Activated CD4-positive, alpha-beta T cell treated with anti-CD3 and anti-CD28 coated beads, Interleukin-2, amount 50 U/mL, for 16 hours (primary cell): ENCODE measurements around the gene IRF5.
"Not testable (repeated sequence)": the region's sequence is repeated elsewhere in the genome, so short reads cannot be mapped to it uniquely, and the experiment has no call there.

Source experiments
- DNase-seq: peaks from one replicate; pipeline ENCODE4 v3.0.0-alpha.2; 2020

The IRF5 gene

DNA sequence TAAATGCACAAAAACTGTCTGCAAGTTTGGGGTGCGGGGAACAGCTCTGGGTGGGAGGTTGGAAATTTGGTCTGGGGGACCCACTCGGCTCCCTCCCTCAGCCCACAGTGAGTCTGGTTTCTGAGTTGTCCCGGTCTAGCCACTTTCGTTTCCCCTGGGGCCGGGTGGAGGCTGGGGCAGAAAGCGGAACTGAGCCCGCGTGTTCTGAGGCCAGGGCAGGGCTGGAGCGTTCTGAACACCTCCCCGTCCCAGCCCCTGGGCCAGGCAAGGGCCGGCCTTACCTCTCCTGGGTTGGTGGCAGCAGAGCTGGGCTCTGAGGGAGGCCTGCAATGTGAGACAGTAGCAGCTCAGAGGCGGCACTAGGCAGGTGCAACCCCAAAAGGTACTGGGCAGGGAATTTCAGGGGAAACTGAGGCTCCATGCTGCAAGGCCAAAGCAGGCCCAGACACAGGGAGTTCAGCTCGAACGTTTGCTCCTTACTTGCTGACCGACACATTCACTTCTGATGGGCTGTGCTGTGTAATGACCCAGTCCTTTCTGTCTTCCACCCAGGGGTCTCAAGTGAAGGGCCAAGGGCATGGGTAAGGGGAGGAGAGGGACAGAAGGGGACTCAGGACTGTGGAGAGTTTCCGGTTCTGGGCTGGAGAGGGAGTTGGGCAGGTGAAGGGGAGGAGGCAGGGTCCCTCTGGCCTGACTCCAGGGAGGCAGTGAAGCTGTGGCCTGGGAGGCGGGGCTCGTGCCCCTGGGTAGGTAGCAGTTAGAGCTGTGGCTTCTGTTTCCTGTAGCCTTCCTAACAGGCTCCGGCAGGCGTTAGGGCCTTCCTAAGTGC is 3.0 kb downstream of the IRF5 start:
- DNase-seq, result no peak

DNA sequence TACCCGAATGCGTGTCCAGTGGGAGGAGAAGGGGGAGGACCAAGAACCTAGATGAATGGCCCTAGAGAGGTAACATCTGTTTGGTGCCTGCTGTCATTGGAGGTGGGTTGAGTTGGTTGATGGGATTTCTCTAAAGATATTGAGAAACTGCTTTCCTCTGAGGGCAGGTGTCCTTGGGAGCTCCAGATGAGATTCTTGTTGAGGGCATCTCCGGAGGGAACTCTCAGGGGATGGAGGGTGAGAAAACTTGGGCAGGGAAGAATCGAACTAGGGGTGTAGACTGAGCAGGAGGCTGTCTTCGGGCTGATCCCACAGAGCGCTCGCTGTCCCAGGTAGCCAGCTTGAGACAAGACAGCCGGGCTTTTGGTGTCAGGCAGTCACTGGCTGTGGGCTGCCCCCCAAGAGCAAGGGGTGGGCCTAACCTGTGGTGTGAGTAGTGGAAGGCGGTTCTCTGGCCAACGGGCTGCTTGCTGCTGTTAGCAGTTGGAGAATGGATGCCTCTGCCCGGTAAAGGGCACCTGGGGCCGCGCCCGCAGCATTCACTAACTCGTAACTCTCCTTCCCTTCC is 3.7 kb downstream of the IRF5 start:
- no peak for DNase-seq

DNA sequence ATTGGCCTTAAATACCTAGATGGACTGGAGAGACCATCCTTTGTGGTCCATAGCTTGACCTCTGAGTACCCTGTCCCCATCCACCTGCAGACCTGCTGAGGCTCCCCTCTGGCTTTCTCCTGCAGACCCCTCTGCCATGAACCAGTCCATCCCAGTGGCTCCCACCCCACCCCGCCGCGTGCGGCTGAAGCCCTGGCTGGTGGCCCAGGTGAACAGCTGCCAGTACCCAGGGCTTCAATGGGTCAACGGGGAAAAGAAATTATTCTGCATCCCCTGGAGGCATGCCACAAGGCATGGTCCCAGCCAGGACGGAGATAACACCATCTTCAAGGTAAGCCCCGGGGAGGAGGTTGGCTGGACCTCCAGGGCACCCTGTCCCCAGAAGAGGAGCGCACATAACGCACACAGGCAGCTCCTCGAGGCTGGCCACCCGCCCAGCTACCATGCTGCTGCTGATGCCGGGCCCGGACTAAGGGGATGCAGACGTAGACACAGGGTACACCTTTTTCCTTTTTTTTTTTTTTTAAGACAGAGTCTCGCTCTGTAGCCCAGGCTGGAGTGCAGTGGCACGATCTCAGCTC is 4.3 kb downstream of the IRF5 start:
- DNase-seq, result no peak

DNA sequence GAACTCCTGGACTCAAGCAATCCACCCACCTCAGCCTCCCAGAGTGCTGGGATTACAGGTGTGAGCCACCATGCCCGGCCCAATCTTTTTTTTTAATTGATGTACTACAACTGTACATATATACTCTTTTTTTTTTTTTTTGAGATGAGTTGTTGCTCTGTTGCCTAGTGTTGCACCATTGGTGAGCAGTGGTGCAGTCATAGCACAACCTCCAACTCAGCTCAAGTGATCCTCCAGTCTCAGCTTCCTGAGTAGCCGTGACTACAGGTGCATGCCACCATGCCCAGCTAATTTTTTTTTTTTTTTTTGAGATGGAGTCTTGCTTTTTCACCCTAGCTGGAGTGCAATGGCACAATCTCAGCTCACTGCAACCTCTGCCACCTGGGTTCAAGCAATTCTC is 5.5 kb downstream of the IRF5 start:
- not testable (repeated sequence) for DNase-seq

DNA sequence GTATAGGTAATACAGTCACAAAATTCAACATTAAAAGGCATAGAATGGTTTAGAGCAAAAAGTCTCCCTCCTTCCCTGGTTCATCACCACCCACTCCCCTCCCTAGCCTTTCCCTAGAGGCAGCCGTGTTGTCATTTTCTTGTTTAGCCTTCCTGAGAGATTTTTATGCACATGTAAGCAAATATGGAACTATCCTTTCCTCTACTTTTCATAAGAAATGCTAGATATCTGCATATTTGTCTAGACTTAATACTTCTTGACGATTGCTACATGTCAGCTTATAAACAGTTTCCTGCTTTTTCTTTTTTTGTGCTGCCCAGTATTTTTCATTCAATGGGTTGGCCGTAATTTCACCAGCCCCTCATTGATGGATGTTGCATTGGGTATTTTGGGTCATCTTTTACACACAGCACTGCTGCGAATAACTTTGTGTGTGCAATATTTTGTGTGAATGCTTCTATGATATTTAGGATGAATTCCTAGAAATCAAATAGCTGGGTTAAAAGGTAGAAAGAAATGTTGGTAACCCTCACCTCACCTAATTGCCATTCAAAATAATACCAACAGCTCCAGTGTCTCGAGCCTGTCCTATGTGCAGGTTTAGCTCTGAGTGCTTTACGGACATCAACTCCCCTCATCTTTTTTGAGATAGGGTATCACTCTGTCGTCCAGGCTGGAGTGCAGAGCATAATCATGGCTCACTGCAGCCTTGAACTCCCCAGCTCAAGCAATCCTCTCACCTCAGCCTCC is 6.9 kb downstream of the IRF5 start:
- no peak for DNase-seq

DNA sequence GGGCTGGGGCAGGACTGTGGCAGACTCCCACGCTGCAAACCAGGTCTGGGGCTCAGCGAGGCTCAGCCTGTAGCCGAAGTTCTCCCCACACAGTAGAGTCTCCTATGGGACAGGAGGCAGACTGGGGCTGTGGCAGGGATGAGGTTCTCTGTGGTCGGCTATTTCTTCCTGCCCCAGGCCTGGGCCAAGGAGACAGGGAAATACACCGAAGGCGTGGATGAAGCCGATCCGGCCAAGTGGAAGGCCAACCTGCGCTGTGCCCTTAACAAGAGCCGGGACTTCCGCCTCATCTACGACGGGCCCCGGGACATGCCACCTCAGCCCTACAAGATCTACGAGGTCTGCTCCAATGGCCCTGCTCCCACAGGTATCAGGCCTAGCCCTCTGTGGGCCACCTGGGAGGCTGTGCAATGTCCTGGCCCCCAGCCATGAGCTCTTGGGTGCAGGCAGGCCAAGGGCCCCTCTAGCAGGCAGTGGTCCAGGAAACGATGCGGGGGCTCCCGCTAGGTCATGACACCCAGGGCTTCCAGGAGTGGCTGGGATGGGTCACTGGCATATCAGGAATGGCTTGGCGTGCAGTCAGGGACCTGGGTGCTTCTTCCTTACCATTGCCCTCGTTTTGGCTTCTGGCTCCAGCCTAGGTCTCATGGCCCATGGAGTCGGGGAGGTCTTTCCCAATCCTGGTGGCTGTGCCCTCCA is 8.1 kb downstream of the IRF5 start:
- no peak for DNase-seq

DNA sequence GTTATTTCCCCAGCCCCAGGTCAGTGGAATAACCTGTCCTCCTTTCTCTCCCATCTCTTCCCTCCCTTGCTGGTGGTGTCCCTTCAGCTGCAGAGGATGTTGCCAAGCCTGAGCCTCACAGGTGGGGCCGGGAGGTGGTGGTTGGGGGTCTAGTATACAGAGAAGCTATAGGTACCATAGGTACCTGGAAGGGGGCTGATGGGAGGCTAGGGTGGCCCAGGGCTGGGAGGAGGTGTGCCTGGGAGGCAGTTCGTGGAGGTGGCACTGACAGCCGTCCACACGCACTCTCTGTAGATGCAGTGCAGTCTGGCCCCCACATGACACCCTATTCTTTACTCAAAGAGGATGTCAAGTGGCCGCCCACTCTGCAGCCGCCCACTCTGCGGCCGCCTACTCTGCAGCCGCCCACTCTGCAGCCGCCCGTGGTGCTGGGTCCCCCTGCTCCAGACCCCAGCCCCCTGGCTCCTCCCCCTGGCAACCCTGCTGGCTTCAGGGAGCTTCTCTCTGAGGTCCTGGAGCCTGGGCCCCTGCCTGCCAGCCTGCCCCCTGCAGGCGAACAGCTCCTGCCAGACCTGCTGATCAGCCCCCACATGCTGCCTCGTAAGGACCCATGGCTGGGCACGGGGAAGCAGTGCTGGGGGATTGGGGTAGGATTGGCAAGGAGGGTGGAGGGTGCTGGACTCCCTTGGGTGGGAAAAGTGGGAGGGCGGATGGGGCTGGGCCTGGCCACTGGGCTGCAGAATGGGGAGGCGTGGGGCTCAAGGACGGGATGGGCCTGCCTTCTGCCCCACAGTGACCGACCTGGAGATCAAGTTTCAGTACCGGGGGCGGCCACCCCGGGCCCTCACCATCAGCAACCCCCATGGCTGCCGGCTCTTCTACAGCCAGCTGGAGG is 9.5 kb downstream of the IRF5 start:
- DNase-seq, result no peak

DNA sequence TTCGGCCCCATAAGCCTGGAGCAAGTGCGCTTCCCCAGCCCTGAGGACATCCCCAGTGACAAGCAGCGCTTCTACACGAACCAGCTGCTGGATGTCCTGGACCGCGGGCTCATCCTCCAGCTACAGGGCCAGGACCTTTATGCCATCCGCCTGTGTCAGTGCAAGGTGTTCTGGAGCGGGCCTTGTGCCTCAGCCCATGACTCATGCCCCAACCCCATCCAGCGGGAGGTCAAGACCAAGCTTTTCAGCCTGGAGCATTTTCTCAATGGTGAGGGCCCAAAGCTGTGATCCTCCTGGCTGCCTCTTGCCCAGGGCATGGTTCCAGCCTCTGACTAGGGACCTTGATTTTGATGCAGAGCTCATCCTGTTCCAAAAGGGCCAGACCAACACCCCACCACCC is 10.1 kb downstream of the IRF5 start:
- DNase-seq, result no peak

DNA sequence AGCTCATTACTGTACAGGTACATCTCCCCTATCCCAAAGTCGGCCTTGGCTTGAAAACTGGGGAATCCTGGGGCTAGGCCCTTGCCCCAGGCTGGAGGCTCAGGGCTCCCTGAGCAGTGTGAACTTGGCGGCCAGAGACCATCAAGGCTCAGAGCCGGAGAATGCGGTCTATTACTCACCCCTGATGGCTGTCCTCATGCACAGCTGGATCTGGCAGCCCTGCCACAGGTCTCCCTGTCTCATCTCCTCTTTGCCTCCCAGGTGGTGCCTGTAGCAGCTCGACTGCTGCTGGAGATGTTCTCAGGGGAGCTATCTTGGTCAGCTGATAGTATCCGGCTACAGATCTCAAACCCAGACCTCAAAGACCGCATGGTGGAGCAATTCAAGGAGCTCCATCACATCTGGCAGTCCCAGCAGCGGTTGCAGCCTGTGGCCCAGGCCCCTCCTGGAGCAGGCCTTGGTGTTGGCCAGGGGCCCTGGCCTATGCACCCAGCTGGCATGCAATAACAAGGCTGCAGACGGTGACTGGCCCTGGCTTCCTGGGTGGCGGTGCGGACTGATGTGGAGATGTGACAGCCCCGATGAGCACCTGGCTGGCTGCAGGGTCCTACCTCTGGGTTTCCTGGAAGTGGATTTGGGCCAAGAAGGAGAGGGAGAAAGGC is 10.7 kb downstream of the IRF5 start:
- no peak for DNase-seq

DNA sequence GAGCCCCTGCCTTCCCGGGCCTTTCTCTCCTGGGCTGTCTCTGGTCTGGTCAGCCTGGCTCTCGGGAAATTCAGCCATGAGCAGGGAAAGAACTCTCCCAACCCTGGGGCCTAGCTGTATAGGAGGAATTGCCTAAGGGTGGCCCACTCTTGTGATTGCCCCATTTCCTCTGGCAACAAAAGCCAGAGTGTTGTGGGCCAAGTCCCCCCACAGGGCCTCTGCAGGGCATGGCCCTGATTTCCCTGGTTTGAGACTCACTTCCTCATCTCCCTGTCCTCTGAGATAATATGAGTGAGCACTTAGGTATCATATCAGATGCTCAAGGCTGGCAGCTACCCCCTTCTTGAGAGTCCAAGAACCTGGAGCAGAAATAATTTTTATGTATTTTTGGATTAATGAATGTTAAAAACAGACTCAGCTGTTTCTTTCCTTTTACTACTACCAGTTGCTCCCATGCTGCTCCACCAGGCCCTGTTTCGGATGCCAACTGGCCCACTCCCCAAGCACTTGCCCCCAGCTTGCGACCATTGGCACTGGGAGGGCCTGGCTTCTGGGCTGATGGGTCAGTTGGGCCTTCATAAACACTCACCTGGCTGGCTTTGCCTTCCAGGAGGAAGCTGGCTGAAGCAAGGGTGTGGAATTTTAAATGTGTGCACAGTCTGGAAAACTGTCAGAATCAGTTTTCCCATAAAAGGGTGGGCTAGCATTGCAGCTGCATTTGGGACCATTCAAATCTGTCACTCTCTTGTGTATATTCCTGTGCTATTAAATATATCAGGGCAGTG is 11.4 kb downstream of the IRF5 start:
- DNase-seq, result no peak

DNA sequence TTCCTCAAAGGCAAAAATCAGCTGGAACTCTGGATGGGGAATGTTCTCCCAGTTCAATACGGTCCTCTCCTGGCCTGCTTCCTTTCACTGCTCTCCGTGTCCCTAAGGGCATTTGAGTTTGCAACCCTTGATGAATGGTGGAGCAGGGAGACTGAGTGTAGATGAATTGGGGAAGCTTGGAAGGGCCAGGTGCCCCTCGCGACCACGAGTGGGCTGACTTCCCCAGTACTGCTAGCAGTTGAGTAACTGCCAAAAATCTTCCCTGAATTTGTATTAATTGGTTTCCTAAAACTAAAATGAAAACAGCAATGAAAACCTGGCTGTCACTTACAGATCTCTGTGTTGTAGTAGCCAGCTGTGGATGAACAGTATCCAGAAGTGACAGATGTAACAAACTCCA is 13.6 kb downstream of the IRF5 start:
- no peak for DNase-seq

DNA sequence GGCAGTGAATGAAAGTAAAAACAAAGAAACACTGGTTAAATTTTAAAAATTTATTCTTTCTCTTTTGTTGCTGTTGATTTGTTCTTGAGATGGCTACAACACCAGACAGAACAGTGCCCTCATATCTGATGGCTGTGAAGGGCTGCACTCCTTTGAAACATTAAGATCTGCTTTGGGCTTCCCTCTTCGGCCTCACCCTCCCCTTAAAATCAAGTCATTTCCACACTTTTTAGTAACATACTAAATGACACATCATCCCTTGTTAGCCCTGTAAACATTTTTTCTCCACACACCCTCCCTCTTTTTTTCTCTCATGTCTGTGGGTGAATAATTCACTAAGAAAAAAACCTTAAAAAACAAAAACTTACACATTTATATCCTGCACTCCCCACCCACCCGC is 16.4 kb downstream of the IRF5 start:
- no peak for DNase-seq

DNA sequence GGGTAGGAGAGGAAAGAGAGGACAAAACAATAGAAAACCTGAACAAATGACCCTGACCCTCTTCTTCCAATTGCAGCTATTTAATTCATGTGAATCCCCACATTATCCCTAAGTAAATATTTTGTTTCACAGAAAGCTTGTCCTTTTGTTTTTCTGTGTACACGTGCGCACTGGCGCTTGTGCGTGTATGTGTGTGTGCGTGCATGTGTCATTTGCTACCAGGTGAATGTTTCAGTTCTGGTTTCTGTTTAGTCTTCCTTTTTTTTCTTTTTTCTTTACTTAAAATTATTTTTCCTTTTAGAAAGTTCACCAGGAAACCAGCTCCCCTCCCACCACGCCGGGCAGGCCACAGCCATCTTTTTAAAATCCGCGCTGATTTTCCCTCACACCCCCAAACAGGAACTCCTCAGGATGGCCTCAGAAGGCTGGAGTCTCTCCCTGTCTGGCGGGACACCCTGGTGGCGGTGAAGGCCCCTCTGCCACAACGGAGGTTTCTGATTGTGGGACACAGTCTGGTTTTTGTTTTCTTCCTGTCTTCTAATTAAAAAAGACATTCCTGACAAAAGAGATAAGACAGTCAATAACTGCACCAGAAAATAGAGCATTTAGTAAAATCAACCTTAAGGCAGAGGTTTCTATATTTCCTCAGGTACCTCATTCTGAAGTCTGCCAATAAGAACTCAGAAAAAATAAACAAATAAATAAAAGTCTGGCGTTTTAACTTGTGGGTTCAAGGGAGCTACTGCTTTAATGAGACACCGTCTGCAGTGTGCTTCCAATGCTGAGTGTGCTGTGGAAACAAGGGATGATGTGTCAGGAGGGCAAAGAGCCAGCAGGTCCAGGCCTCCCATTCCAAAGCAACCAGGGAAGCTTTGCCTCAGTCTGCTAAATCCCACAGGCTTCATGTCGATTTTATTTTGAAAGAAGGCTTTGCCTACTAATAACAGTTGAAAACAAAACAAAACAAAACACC is 17.4 kb downstream of the IRF5 start:
- DNase-seq, result no peak

DNA sequence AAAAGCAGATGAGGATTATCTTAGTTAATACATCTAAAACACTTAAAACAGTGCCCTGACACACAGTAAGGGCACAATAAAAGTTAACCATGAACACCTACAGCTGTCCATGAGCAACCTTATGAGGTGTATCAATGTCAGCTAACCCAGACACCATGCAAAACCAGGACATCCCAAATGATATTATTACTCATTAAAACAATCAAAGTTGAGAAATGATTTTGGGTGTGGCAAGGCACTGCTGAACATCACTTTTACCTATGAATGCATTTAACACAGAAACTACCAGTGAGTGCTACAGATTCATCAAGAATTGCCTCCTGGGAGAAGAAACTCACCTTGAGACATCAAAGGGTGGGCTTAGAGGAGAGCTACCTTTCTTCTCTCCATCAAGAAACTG is 18.3 kb downstream of the IRF5 start:
- no peak for DNase-seq

DNA sequence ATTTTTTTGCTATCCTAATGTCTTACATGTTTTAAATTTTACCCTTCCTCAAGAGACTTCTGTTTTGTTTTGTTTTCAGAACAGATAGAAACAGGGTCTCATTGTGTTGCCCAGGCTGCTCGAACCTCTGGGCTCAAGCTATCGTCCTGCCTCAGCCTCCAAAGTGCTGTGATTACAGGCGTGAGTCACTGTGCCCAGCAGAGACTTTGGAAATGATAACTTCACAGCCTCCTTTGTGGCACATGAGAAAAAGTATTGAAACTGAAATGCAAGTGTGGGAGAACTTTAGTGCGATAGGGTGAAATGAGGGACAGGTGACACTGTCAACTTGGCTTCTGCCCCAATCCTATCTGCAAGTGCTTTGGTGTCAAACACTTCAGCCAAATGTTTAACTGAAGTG is 21.6 kb downstream of the IRF5 start:
- no peak for DNase-seq

DNA sequence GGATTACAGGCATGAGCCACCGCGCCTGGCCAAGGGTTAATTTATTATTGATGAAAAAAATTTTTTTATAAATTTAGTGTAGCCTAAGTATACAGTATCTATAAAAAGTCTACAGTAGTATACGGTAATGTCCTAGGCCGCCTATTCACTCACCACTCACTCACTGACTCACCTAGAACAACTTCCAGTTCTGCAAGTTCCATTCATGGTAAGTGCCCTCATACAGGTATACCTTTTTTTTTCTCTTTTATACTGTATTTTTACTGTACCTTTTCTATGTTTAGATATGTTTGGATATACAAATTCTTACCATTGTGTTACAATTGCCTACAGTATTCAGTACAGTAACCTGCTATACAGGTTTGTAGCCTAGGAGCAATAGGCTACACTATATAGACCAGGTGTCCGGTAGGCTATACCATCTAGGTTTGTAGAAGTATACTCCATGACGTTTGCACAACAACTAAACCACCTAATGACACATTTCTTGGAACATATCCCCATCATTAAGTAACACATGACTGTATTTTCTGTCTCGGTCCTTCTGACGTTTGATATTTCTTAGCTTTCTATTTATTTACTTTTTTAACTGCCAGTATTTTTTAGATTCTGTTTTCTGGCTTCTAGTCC is 23.4 kb downstream of the IRF5 start:
- DNase-seq, result no peak

DNA sequence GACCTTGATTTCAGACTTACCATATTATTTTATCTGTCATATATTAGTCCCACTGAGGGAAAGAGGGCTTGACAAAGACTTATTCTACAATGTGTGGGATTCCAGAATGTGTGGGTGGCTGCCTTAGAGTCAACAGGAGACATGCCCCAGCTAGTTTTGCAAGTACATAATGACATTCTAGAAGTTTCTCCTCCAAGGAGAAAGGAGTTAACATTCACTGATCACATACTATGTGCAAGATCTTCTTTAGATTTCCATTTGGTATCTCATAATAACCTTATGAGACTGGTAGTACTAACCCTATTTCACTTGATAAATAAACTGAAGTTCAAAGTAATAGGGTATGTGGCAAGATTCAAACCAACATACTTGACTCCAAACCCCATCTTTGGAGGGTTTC is 25.2 kb downstream of the IRF5 start:
- DNase-seq, result no peak

DNA sequence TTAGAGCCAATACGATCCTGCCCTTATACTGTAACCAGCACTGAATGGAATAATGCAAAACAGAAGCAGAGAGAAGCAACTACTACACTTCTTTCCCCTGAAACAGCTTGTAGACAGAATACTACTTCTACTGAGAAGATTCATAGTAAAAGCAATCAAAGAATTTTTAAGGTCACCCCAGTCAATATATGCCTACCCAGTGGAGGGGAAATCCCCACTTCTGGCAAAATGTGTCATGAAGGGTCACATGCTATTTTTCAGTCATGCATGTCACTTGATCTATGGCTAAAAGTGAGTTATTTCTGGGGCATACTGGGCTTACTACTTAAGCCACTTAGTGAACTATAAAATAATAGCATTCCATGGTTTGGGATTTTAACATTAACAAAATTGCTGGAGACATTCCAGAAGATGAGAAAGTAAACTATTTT is 25.6 kb downstream of the IRF5 start:
- peak; percentile 79 for DNase-seq

DNA sequence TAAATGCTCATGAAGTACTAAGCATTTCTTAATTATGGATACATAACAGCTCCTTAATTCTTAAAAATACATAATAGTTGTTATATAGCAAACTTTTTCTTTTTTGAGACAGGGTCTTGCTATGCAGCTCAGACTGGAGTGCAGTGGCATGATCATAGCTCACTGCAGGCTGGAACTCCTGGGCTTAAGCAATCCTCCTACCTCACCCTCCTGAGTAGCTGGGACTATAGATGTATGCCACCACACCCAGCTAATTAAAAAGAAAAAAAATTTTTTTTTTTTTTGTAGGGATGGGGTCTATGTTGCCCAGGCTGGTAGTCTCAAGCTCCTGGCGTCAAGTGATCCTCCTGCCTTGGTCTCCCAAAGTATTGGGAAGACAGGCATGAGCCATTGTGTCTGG is 30.9 kb downstream of the IRF5 start:
- no peak for DNase-seq
